ENCODE data around the gene GINM1.

DNA sequence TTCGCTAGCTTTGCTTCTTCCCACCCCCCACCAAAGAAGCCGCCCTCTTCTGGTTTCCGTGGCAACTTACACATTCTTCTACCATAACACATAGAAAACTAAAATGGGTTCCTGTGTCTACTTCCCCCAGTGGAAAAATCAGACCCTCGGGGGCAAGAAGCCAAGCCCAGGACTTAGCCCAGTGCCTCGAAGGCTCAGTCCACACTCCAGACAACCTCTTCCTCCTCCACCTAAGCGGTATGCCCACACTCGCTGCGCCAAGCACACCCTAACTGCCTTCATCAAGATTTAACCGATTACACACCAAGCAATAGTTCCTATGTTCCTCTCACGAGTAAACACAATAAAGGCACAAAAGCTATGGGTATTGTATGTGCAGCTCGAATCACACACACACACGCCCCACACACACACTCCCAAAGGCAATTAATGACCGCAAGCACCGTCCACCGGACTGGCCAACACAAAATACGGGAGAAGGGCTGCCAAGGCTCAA lies 20.9 kb upstream of the GINM1 start:
- no peak for TF ChIP-seq POLR2A (IDR thresholded peaks at IDR 0.05)
- TF ChIP-seq, protein P1, sequence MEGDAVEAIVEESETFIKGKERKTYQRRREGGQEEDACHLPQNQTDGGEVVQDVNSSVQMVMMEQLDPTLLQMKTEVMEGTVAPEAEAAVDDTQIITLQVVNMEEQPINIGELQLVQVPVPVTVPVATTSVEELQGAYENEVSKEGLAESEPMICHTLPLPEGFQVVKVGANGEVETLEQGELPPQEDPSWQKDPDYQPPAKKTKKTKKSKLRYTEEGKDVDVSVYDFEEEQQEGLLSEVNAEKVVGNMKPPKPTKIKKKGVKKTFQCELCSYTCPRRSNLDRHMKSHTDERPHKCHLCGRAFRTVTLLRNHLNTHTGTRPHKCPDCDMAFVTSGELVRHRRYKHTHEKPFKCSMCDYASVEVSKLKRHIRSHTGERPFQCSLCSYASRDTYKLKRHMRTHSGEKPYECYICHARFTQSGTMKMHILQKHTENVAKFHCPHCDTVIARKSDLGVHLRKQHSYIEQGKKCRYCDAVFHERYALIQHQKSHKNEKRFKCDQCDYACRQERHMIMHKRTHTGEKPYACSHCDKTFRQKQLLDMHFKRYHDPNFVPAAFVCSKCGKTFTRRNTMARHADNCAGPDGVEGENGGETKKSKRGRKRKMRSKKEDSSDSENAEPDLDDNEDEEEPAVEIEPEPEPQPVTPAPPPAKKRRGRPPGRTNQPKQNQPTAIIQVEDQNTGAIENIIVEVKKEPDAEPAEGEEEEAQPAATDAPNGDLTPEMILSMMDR (IDR thresholded peaks at IDR 0.05) = no peak

Measured in stomach (tissue), 4 donors.